Ovary (tissue), 3 donors: ENCODE data around the gene MAP3K7CL.

Source experiments
- CTCF ChIP-seq, 3 donors: fragments of 450-650 bp in 2 of 3; fragments of 200-600 bp in 1 of 3; IDR thresholded peaks; one replicate each; pipeline versions ENCODE4 v1.5.1 to v1.8.0; 2016 to 2022; ENCODE audit warnings: antibody characterized with exemption in 3 of 3, mild to moderate bottlenecking in 1 of 3
- EP300 ChIP-seq: sonication (generic); formaldehyde crosslinking; IDR thresholded peaks from one replicate; pipeline ENCODE4 v1.6.1; 2017; ENCODE audit warnings: antibody characterized with exemption
- POLR2A ChIP-seq: fragments of 450-650 bp; IDR thresholded peaks from one replicate; pipeline ENCODE4 v1.6.1; 2017; ENCODE audit warnings: antibody characterized with exemption, mild to moderate bottlenecking, moderate library complexity
- donor health status: DM: no; HTN: no; CAD: no.

DNA sequence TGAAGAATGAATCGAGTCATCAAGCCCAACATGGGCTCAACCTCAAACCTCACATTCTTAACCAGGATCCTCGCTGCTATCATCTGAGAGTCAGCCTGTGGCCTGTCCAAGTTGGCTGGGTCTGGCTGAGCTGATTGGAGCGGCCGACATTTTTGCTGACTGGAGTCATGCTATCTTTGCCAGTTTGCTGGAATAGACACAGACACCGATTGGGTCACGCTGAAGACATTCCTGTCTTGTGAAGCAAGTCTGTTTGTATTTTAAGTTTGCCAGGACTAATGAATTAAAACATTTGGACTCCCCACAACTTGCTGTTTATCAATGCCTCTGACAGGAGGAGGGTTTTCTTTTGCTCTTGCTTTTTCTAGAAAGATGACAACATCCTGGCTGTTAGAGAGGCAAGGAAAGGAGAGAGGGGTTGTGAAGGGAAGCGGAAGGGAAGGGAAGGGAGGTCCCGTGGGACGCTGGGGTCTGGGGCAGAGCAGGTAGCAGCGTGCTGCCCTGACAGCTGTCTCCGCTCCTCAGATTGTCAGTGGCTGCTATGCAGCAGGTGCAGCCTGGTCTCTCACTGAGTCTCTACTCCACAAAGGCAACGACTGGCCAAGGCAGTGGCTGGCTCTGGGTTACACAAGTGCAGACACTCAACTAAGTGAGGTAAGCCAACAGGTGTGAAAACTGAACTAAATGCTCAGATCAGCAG lies at the start of gene MAP3K7CL:
- TF ChIP-seq CTCF (IDR thresholded peaks at IDR 0.05): no peak
- no peak for TF ChIP-seq POLR2A
- no peak for TF ChIP-seq EP300
